ENCODE measurements around the gene STIL.

The STIL gene

GRCh38 chr1:47232187-47232874 is 81.6 kb downstream of the STIL start, which contains the start of gene TAL1:
Gene TAL1 (minus strand): TSS chr1:47232225. CDS start chr1:47225888, 6,337 bp downstream.
- DNase-seq, result no peak

- DNase-seq, result no peak
Measured at GRCh38 chr1:47231301-47232186, 82.4 kb downstream of the STIL start.

- DNase-seq, result no peak
Measured at GRCh38 chr1:47230692-47231300, 83.2 kb downstream of the STIL start.

- no peak for DNase-seq
Measured at GRCh38 chr1:47229886-47230691, 83.9 kb downstream of the STIL start.

- no peak for DNase-seq
Measured at GRCh38 chr1:47229031-47229885, 84.7 kb downstream of the STIL start.

GRCh38 chr1:47228644-47229030 is 85.3 kb downstream of the STIL start:
- DNase-seq, result no peak

- no peak for DNase-seq
Measured at GRCh38 chr1:47227341-47228232, 86.4 kb downstream of the STIL start.

GRCh38 chr1:47226839-47227215 is 87.1 kb downstream of the STIL start:
- DNase-seq, result no peak

GRCh38 chr1:47226121-47226838 is 87.7 kb downstream of the STIL start:
- DNase-seq, result no peak

GRCh38 chr1:47225430-47226100 is 88.4 kb downstream of the STIL start:
- no peak for DNase-seq

- DNase-seq, result no peak
Measured at GRCh38 chr1:47224676-47225399, 89.1 kb downstream of the STIL start.

GRCh38 chr1:47223921-47224675 is 89.8 kb downstream of the STIL start:
- no peak for DNase-seq

- DNase-seq, result no peak
Measured at GRCh38 chr1:47223174-47223920, 90.6 kb downstream of the STIL start.

GRCh38 chr1:47222476-47222875 is 91.5 kb downstream of the STIL start:
- DNase-seq, result no peak

GRCh38 chr1:47219590-47220220 is 94.2 kb downstream of the STIL start:
- DNase-seq, result no peak

- DNase-seq, result no peak
Measured at GRCh38 chr1:47219001-47219400, 94.9 kb downstream of the STIL start.

Data from SIG-M5 (cell line).